WTC11 (cell line): Measurements from ENCODE around the gene VPS8.

Experiments
- ESRRA ChIP-seq: sonication (generic); formaldehyde crosslinking; IDR thresholded peaks from 2 replicates; pipeline ENCODE4 v1.8.1; 2022; ENCODE audit warnings: mild to moderate bottlenecking, missing genetic modification reagents, borderline replicate concordance
- ETV6 ChIP-seq: sonication (generic); formaldehyde crosslinking; IDR thresholded peaks from 2 replicates; pipeline ENCODE4 v1.8.1; 2022; ENCODE audit warnings: mild to moderate bottlenecking, missing genetic modification reagents
- JUN ChIP-seq: sonication (generic); formaldehyde crosslinking; IDR thresholded peaks from 2 replicates; pipeline ENCODE4 v1.8.0; 2023; ENCODE audit warnings: mild to moderate bottlenecking, missing genetic modification reagents
- SP1 ChIP-seq: sonication (generic); formaldehyde crosslinking; conservative IDR thresholded peaks from 2 replicates; pipeline ENCODE4 v1.8.1; 2022; ENCODE audit warnings: missing genetic modification reagents
- TCF7 ChIP-seq: sonication (generic); formaldehyde crosslinking; IDR thresholded peaks from 2 replicates; pipeline ENCODE4 v1.8.0; 2022; ENCODE audit warnings: mild to moderate bottlenecking, low read depth, missing genetic modification reagents, moderate library complexity
- TEAD1 ChIP-seq: sonication (generic); formaldehyde crosslinking; IDR thresholded peaks from 2 replicates; pipeline ENCODE4 v1.8.0; 2022; ENCODE audit warnings: mild to moderate bottlenecking, missing genetic modification reagents
- TEAD4 ChIP-seq: sonication (generic); formaldehyde crosslinking; IDR thresholded peaks from 2 replicates; pipeline ENCODE4 v1.8.0; 2022; ENCODE audit warnings: mild to moderate bottlenecking, missing genetic modification reagents
- ZNF396 ChIP-seq: fragments of 250-450 bp; sonication (Bioruptor Pico); IDR thresholded peaks from 2 replicates; pipeline ENCODE4 v1.8.0; 2021; ENCODE audit warnings: mild to moderate bottlenecking, moderate library complexity, borderline replicate concordance
- TF ChIP-seq, protein P1 (sequence below): fragments of 200-600 bp; IDR thresholded peaks from 2 replicates; pipeline ENCODE4 v1.8.0; 2022; ENCODE audit warnings: antibody characterized with exemption
- TF ChIP-seq, protein P2 (sequence below): sonication (generic); formaldehyde crosslinking; IDR thresholded peaks from 2 replicates; pipeline ENCODE4 v1.8.1; 2022; ENCODE audit warnings: mild to moderate bottlenecking, moderate library complexity, missing genetic modification reagents
- TF ChIP-seq, protein P3 (sequence below): sonication (generic); formaldehyde crosslinking; IDR thresholded peaks from 2 replicates; pipeline ENCODE4 v1.8.0; 2022; ENCODE audit warnings: mild to moderate bottlenecking, missing genetic modification reagents
- TF ChIP-seq, protein P4 (sequence below): sonication (generic); formaldehyde crosslinking; IDR thresholded peaks from 2 replicates; pipeline ENCODE4 v1.8.1; 2022; ENCODE audit warnings: mild to moderate bottlenecking, missing genetic modification reagents, moderate library complexity, borderline replicate concordance
- TF ChIP-seq, protein P5 (sequence below): sonication (generic); formaldehyde crosslinking; IDR thresholded peaks from 2 replicates; pipeline ENCODE4 v1.8.0; 2022; ENCODE audit warnings: mild to moderate bottlenecking, missing genetic modification reagents

DNA sequence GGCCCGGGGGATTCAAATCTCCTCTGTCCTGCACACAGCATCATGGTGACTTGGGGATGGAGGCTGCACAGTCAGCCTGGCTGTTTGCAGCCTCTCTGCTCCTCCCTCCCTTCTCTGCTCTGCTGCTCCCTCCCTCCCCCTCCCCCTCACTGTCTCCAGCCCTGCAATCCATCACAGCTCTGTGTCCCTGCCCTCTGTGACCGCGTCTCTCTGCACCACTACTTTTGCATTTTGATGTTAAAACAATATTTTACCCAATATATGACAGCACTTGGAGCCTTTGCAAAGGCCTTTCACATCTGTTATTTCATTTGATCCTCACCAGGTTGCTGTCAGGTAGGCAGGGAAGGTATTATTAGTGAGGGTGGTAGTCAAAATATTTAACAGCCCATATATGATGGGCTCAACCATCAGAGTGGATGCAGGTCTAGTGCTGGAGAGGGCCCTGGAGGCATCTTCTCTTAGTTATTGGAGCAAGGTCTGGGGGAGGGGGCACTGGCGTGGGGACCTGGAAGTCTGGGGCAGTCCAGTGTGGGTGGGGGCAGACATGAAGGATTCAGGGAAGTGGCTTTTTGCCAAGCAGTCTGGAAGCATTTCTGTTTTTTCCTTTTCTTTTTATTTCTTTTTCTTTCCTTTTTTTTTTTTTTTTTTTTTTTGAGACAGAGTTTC is 16.3 kb upstream of the VPS8 start:
- TF ChIP-seq TCF7 (CRISPR knock-in tag) (no peak), TEAD1 (CRISPR knock-in tag) (no peak), SP1 (CRISPR knock-in tag) (no peak), ETV6 (CRISPR knock-in tag) (no peak), ESRRA (no peak), ZNF396 (CRISPR knock-in tag) (no peak), TEAD4 (no peak), JUN (no peak)
- TF ChIP-seq, protein P1, sequence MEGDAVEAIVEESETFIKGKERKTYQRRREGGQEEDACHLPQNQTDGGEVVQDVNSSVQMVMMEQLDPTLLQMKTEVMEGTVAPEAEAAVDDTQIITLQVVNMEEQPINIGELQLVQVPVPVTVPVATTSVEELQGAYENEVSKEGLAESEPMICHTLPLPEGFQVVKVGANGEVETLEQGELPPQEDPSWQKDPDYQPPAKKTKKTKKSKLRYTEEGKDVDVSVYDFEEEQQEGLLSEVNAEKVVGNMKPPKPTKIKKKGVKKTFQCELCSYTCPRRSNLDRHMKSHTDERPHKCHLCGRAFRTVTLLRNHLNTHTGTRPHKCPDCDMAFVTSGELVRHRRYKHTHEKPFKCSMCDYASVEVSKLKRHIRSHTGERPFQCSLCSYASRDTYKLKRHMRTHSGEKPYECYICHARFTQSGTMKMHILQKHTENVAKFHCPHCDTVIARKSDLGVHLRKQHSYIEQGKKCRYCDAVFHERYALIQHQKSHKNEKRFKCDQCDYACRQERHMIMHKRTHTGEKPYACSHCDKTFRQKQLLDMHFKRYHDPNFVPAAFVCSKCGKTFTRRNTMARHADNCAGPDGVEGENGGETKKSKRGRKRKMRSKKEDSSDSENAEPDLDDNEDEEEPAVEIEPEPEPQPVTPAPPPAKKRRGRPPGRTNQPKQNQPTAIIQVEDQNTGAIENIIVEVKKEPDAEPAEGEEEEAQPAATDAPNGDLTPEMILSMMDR, result no peak
- TF ChIP-seq, protein P2, sequence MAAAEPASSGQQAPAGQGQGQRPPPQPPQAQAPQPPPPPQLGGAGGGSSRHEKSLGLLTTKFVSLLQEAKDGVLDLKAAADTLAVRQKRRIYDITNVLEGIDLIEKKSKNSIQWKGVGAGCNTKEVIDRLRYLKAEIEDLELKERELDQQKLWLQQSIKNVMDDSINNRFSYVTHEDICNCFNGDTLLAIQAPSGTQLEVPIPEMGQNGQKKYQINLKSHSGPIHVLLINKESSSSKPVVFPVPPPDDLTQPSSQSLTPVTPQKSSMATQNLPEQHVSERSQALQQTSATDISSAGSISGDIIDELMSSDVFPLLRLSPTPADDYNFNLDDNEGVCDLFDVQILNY, result no peak
- TF ChIP-seq, protein P3, sequence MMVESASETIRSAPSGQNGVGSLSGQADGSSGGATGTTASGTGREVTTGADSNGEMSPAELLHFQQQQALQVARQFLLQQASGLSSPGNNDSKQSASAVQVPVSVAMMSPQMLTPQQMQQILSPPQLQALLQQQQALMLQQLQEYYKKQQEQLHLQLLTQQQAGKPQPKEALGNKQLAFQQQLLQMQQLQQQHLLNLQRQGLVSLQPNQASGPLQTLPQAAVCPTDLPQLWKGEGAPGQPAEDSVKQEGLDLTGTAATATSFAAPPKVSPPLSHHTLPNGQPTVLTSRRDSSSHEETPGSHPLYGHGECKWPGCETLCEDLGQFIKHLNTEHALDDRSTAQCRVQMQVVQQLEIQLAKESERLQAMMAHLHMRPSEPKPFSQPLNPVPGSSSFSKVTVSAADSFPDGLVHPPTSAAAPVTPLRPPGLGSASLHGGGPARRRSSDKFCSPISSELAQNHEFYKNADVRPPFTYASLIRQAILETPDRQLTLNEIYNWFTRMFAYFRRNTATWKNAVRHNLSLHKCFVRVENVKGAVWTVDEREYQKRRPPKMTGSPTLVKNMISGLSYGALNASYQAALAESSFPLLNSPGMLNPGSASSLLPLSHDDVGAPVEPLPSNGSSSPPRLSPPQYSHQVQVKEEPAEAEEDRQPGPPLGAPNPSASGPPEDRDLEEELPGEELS, result no peak
- TF ChIP-seq, protein P4, sequence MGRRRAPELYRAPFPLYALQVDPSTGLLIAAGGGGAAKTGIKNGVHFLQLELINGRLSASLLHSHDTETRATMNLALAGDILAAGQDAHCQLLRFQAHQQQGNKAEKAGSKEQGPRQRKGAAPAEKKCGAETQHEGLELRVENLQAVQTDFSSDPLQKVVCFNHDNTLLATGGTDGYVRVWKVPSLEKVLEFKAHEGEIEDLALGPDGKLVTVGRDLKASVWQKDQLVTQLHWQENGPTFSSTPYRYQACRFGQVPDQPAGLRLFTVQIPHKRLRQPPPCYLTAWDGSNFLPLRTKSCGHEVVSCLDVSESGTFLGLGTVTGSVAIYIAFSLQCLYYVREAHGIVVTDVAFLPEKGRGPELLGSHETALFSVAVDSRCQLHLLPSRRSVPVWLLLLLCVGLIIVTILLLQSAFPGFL (CRISPR knock-in tag), result no peak
- TF ChIP-seq, protein P5, sequence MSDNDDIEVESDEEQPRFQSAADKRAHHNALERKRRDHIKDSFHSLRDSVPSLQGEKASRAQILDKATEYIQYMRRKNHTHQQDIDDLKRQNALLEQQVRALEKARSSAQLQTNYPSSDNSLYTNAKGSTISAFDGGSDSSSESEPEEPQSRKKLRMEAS, result no peak
